ENCODE results near the gene MICOS13. TPM values are rescaled to one million over a fixed set of nuclear protein-coding genes. Genes with fewer than 3 reads are reported as not detected.
"Not testable (repeated sequence)": the region's sequence is repeated elsewhere in the genome, so short reads cannot be mapped to it uniquely, and the experiment has no call there.

The MICOS13 gene
- total RNA-seq, 1 donor from 2014 or later, result 7.5 TPM

DNA sequence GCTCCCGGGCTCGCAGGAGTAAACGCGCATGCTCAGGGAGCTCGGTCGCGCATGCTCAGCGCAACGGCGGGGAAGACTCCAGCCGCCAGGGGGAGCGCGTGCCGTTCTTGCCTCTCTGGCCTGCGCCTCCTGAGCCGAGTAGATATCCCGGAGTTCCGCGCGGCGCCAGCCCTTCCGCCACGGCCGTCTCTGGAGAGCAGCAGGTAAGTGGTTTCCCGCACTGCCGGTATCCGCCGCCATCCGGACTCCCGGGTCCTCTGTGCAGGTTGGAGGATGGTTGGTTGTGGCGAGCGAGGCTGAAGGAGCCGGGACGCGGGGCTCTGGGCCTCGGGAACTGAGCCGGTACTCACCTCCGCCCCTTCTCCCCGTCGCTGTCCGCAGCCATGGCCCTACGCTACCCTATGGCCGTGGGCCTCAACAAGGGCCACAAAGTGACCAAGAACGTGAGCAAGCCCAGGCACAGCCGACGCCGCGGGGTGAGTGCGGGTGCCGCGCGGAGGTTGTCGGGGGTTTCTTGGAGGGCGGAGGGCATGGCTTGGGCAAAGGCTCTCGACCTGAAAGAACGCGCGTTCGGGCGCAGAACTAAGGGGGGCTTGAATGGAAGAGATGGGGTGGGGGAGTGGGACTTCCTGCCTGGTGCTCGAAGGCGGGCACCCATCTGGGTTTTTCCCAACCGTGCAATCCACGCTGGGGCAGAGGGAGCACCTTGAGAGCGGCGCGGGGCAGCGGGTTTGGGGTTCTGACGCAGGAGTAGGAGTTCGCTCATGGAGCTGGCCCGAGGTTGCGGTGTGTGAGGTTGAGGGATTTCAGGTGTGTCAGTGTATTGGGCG, 10.0 kb upstream of the MICOS13 start, which contains the start of gene RPL36:
TSS of gene RPL36 (plus strand) at position 171 of the 830 bp plus-strand sequence. CDS start at position 384, 213 bp downstream.
- TF ChIP-seq EZH2 (IDR thresholded peaks at IDR 0.05) (no peak), EZH2phosphoT487 (IDR thresholded peaks at IDR 0.05) (no peak)
- TF ChIP-seq, protein P1, sequence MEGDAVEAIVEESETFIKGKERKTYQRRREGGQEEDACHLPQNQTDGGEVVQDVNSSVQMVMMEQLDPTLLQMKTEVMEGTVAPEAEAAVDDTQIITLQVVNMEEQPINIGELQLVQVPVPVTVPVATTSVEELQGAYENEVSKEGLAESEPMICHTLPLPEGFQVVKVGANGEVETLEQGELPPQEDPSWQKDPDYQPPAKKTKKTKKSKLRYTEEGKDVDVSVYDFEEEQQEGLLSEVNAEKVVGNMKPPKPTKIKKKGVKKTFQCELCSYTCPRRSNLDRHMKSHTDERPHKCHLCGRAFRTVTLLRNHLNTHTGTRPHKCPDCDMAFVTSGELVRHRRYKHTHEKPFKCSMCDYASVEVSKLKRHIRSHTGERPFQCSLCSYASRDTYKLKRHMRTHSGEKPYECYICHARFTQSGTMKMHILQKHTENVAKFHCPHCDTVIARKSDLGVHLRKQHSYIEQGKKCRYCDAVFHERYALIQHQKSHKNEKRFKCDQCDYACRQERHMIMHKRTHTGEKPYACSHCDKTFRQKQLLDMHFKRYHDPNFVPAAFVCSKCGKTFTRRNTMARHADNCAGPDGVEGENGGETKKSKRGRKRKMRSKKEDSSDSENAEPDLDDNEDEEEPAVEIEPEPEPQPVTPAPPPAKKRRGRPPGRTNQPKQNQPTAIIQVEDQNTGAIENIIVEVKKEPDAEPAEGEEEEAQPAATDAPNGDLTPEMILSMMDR (IDR thresholded peaks at IDR 0.05), result peak; percentile 84
- H3K4me2 ChIP-seq, result peak within 1 kb of the TSS; percentile 82
- H3K36me3 ChIP-seq, result no peaks in the 10 kb centered on the region
- Mint-ChIP-seq H3K9me3 (no peaks in the 10 kb centered on the region), H3K4me3 (peak within 1 kb of the TSS; percentile 98), H3K27ac (peak within 1 kb of the TSS; percentile 61), H3K4me1 (peaks cover 23% of the 10 kb centered on the region), H3K27me3 (ENCODE audit: insufficient read depth, low read depth) (peaks cover 15% of the 10 kb centered on the region), H3K36me3 (no peaks in the 10 kb centered on the region)
- H3K27ac ChIP-seq, result peak within 1 kb of the TSS; percentile 95
- H3K9me3 ChIP-seq (ENCODE audit: low read depth), result no peaks in the 10 kb centered on the region
- H3F3A ChIP-seq (ENCODE audit: low read depth), result peaks cover 45% of the 10 kb centered on the region
- peaks cover 43% of the 10 kb centered on the region for H3K79me2 ChIP-seq (ENCODE audit: low read depth)
- H4K20me1 ChIP-seq (ENCODE audit: low read depth), result peaks cover 56% of the 10 kb centered on the region
- no peaks in the 10 kb centered on the region for H3K4me1 ChIP-seq
- H3K4me3 ChIP-seq, result peak within 1 kb of the TSS; percentile 98
- no peaks in the 10 kb centered on the region for H3K27me3 ChIP-seq
- H3K9ac ChIP-seq, result peak within 1 kb of the TSS; percentile 99
- DNase-seq (ENCODE audit: low spot score), result peak; percentile 98
- peak within 1 kb of the TSS; percentile 64 for H2AFZ ChIP-seq (replicated peaks)

DNA sequence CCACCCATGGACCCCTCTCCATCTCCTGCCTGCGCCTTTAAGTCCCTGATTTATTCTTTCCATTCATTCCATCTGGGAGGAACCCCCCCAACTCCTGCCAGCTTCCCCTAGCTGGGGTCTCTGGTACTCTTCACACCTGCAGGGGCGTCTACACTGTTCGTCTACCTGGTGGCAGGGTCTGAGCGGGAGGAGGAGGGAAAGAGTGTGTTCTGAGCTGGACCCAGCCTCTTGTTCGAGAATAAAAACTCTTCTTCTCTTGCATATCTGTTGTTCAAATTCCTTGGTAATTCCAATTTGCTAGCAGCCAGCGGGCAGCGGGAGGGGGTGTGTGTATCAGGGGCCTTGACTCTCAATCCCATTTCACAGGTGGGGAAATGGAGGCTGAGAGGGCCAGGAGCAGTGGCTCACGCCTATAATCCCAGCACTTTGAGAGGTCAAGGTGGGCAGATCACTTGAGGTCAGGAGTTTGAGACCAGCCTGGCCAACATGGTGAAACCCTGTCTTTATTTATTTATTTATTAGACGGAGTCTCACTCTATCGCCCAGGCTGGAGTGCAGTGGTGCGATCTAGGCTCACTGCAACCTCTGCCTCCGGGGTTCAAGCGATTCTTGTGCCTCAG, 8.1 kb upstream of the MICOS13 start:
- H3K36me3 Mint-ChIP-seq; H3K9me3 ChIP-seq (ENCODE audit: low read depth); H3K4me2 ChIP-seq; H3K9ac ChIP-seq; DNase-seq (ENCODE audit: low spot score); H3K27me3 ChIP-seq; H3K9me3 Mint-ChIP-seq; H3K36me3 ChIP-seq; H3K4me3 ChIP-seq; H3K4me1 ChIP-seq; H3K27ac ChIP-seq; H3K27ac Mint-ChIP-seq; H2AFZ ChIP-seq (replicated peaks): not testable (repeated sequence)
- peak overlapping the region; percentile 76 for H3K4me3 Mint-ChIP-seq
- Histone ChIP-seq H3K79me2 (ENCODE audit: low read depth) (peaks cover 33% of the 10 kb centered on the region), H4K20me1 (ENCODE audit: low read depth) (peaks cover 37% of the 10 kb centered on the region), H3F3A (ENCODE audit: low read depth) (peaks cover 42% of the 10 kb centered on the region)
- peaks cover 23% of the 10 kb centered on the region for H3K4me1 Mint-ChIP-seq
- H3K27me3 Mint-ChIP-seq (ENCODE audit: insufficient read depth, low read depth), result peaks cover 15% of the 10 kb centered on the region

DNA sequence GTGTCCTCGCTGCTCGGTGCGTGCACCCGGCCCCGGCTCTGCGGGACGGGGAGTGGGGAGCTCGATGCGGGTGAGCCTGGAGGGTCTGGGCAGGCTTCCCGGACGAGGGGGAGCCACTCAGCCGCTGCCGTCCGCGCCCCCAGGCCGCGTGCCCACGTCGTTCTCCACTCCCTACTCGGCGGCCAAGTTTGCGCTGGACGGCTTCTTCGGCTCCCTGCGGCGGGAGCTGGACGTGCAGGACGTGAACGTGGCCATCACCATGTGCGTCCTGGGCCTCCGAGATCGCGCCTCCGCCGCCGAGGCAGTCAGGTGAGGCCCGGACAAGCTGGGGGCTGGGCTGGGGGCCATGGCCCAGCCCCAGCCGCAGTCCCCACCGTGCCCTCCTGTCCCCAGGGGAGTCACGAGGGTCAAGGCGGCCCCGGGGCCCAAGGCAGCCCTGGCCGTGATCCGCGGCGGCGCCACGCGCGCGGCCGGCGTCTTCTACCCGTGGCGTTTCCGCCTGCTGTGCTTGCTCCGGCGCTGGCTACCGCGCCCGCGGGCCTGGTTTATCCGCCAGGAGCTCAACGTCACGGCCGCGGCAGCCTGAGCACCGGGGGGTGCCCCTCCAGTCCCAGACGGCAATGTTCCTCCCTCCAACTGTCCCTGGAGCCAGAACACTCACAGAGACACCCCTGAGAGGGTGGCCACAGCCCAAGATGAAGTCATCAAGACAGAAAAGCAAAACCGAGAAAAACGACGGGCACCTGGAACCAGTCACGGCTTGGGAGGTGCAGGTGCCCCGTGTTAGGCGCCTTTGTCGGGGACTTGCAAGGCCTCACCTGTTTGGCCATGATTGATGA, 7.3 kb upstream of the MICOS13 start:
- Histone ChIP-seq H3K9ac (no peak overlapping the region), H3K79me2 (ENCODE audit: low read depth) (peaks cover 25% of the 10 kb centered on the region), H3K4me2 (peak overlapping the region; percentile 39), H3K27ac (no peak overlapping the region), H3F3A (ENCODE audit: low read depth) (peaks cover 41% of the 10 kb centered on the region), H3K9me3 (ENCODE audit: low read depth) (no peaks in the 10 kb centered on the region), H3K36me3 (no peaks in the 10 kb centered on the region), H2AFZ (replicated peaks) (no peak overlapping the region), H3K4me3 (no peak overlapping the region), H3K4me1 (no peaks in the 10 kb centered on the region), H3K27me3 (no peaks in the 10 kb centered on the region), H4K20me1 (ENCODE audit: low read depth) (peaks cover 29% of the 10 kb centered on the region)
- peaks cover 24% of the 10 kb centered on the region for H3K4me1 Mint-ChIP-seq
- DNase-seq (ENCODE audit: low spot score), result no peak
- H3K9me3 Mint-ChIP-seq, result no peaks in the 10 kb centered on the region
- peaks cover 15% of the 10 kb centered on the region for H3K27me3 Mint-ChIP-seq (ENCODE audit: insufficient read depth, low read depth)
- no peaks in the 10 kb centered on the region for H3K36me3 Mint-ChIP-seq
- peak overlapping the region; percentile 84 for H3K4me3 Mint-ChIP-seq
- TF ChIP-seq, protein P1 (IDR thresholded peaks at IDR 0.05), result no peak
- TF ChIP-seq EZH2 (IDR thresholded peaks at IDR 0.05), result no peak
- no peak for TF ChIP-seq EZH2phosphoT487 (IDR thresholded peaks at IDR 0.05)
- H3K27ac Mint-ChIP-seq, result no peak overlapping the region
